KMS-11 (cell line): ENCODE data around the gene CRK.
"Not testable (repeated sequence)": the region's sequence is repeated elsewhere in the genome, so short reads cannot be mapped to it uniquely, and the experiment has no call there.

ENCODE experiments used
- H2AFZ ChIP-seq: fragments of 200-600 bp; sonication (generic); 2 replicates; pipeline ENCODE4 v1.6.1; 2016; ENCODE audit warnings: antibody characterized with exemption, mixed run types, low read depth
- H3K27ac ChIP-seq: fragments of 200-600 bp; sonication (generic); 2 replicates; pipeline ENCODE4 v1.6.1; 2016; ENCODE audit warnings: mild to moderate bottlenecking, mixed run types
- H3K27me3 ChIP-seq: fragments of 200-600 bp; sonication (generic); 2 replicates; pipeline ENCODE4 v1.6.1; 2017; ENCODE audit warnings: mild to moderate bottlenecking, low read depth, mixed run types, moderate library complexity; ENCODE audit not compliant: insufficient read depth
- H3K36me3 ChIP-seq: fragments of 200-600 bp; sonication (generic); 2 replicates; pipeline ENCODE4 v1.6.1; 2017; ENCODE audit warnings: mild to moderate bottlenecking, mixed run types; ENCODE audit not compliant: insufficient read depth
- H3K4me1 ChIP-seq: fragments of 200-600 bp; sonication (generic); 2 replicates; pipeline ENCODE4 v1.6.1; 2016; ENCODE audit warnings: mild to moderate bottlenecking, low read depth, mixed run types; ENCODE audit not compliant: poor library complexity, severe bottlenecking
- H3K4me2 ChIP-seq: fragments of 200-600 bp; sonication (generic); 2 replicates; pipeline ENCODE4 v1.7.0; 2016; ENCODE audit warnings: mild to moderate bottlenecking, mixed run types
- H3K4me3 ChIP-seq: fragments of 200-600 bp; sonication (generic); IDR thresholded peaks from 2 replicates; pipeline ENCODE4 v1.6.1; 2017; ENCODE audit warnings: low read depth, low read length, mixed read lengths; ENCODE audit not compliant: insufficient read depth
- H3K79me2 ChIP-seq: fragments of 200-600 bp; sonication (generic); 2 replicates; pipeline ENCODE4 v1.6.1; 2016; ENCODE audit warnings: low read depth, mixed run types; ENCODE audit not compliant: insufficient read depth
- H3K9ac ChIP-seq: fragments of 200-600 bp; sonication (generic); 2 replicates; pipeline ENCODE4 v1.6.1; 2016; ENCODE audit warnings: mild to moderate bottlenecking, mixed run types
- H4K20me1 ChIP-seq: fragments of 200-600 bp; sonication (generic); 2 replicates; pipeline ENCODE4 v1.6.1; 2016; ENCODE audit warnings: mild to moderate bottlenecking, mixed run types; ENCODE audit not compliant: insufficient read depth
- TF ChIP-seq, protein P1 (sequence below): fragments of 200-600 bp; sonication (generic); conservative IDR thresholded peaks from 2 replicates; pipeline ENCODE4 v1.6.1; 2017; ENCODE audit warnings: low read depth, mild to moderate bottlenecking, antibody characterized with exemption, low read length, moderate library complexity, mixed read lengths

Gene CRK

GRCh38 chr17:1421470-1421869 lies 34.6 kb downstream of the CRK start:
- no peak overlapping the region for H3K4me3 ChIP-seq
- H4K20me1 ChIP-seq, result no peaks in the 10 kb centered on the region
- H3K4me1 ChIP-seq, result no peaks in the 10 kb centered on the region
- H3K36me3 ChIP-seq, result peaks cover 3% of the 10 kb centered on the region; the same call in 1 of the 2 replicates
- H3K4me2 ChIP-seq, result no peak overlapping the region
- no peaks in the 10 kb centered on the region for H3K27me3 ChIP-seq
- H3K9ac ChIP-seq, result no peak overlapping the region
- no peak overlapping the region for H3K27ac ChIP-seq
- no peak overlapping the region for H2AFZ ChIP-seq
- TF ChIP-seq, protein P1, sequence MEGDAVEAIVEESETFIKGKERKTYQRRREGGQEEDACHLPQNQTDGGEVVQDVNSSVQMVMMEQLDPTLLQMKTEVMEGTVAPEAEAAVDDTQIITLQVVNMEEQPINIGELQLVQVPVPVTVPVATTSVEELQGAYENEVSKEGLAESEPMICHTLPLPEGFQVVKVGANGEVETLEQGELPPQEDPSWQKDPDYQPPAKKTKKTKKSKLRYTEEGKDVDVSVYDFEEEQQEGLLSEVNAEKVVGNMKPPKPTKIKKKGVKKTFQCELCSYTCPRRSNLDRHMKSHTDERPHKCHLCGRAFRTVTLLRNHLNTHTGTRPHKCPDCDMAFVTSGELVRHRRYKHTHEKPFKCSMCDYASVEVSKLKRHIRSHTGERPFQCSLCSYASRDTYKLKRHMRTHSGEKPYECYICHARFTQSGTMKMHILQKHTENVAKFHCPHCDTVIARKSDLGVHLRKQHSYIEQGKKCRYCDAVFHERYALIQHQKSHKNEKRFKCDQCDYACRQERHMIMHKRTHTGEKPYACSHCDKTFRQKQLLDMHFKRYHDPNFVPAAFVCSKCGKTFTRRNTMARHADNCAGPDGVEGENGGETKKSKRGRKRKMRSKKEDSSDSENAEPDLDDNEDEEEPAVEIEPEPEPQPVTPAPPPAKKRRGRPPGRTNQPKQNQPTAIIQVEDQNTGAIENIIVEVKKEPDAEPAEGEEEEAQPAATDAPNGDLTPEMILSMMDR, result no peak
- H3K79me2 ChIP-seq, result no peaks in the 10 kb centered on the region; the same call in 1 of the 2 replicates

DNA sequence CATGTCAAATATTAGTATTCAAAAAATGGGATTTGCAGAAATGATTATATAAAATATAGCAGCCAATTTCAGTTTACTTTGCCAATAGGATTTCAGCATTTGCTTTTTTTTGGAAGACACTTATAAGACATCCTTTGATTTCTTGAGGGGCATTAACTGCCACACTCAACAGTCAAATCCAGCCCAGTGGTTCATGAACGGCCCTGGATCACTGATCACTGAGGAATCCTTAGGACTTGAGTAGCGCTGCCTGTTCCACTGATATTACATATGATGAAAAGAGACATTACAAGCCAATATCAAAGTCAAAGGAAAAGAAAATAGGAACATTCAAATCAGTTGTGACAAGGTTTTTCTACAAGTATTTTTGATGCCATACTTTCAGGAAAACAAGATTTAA lies 35.1 kb downstream of the CRK start:
- no peaks in the 10 kb centered on the region for H3K27me3 ChIP-seq
- H3K79me2 ChIP-seq, result no peaks in the 10 kb centered on the region; the same call in 1 of the 2 replicates
- H4K20me1 ChIP-seq, result no peaks in the 10 kb centered on the region
- no peak overlapping the region for H3K4me3 ChIP-seq
- peaks cover 3% of the 10 kb centered on the region; the same call in 1 of the 2 replicates for H3K36me3 ChIP-seq
- no peak overlapping the region for H3K4me2 ChIP-seq
- no peak overlapping the region for H2AFZ ChIP-seq
- H3K4me1 ChIP-seq, result no peaks in the 10 kb centered on the region
- no peak overlapping the region for H3K27ac ChIP-seq
- no peak overlapping the region for H3K9ac ChIP-seq
- TF ChIP-seq, protein P1, result no peak

DNA sequence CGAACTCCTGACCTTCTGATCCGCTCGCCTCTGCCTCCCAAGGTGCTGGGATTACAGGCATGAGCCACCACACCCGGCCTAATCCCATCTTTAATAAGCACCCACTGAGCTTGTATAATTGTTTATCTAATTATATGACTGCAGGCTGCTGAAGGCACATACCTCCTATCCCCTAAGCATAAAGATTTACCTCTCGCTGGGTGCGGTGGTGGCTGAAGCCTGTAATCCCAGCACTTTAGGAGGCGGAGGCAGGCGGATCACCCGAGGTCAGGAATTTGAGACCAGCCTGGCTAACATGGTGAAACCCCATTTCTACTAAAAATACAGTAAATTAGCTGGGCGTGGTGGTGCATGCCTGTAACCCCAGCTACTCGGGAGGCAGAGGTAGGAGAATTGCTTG lies 35.9 kb downstream of the CRK start:
- Histone ChIP-seq H3K4me3 (no peak overlapping the region), H3K27ac (no peak overlapping the region), H3K9ac (no peak overlapping the region)

GRCh38 chr17:1418476-1418875 lies 37.6 kb downstream of the CRK start:
- not testable (repeated sequence) for H3K27ac ChIP-seq, H3K9ac ChIP-seq, H4K20me1 ChIP-seq, H3K4me2 ChIP-seq, H3K79me2 ChIP-seq, H2AFZ ChIP-seq, H3K36me3 ChIP-seq, H3K27me3 ChIP-seq, H3K4me3 ChIP-seq
- peaks cover 15% of the 10 kb centered on the region for H3K4me1 ChIP-seq

More for the DNA sequence above, 35.9 kb downstream of the CRK start:
- Histone ChIP-seq H3K4me2 (no peak overlapping the region), H3K36me3 (peaks cover 3% of the 10 kb centered on the region; the same call in 1 of the 2 replicates), H3K27me3 (no peaks in the 10 kb centered on the region), H4K20me1 (no peaks in the 10 kb centered on the region), H2AFZ (no peak overlapping the region), H3K79me2 (no peaks in the 10 kb centered on the region), H3K4me1 (no peaks in the 10 kb centered on the region)
- TF ChIP-seq, protein P1, result no peak

GRCh38 chr17:1416414-1416813 lies 39.6 kb downstream of the CRK start:
- Histone ChIP-seq H3K4me2 (no peak overlapping the region), H3K36me3 (peaks cover 3% of the 10 kb centered on the region; the same call in 1 of the 2 replicates), H3K27me3 (no peaks in the 10 kb centered on the region), H3K79me2 (no peaks in the 10 kb centered on the region), H2AFZ (no peak overlapping the region), H3K4me3 (no peak overlapping the region), H4K20me1 (no peaks in the 10 kb centered on the region), H3K27ac (no peak overlapping the region), H3K9ac (no peak overlapping the region), H3K4me1 (peaks cover 30% of the 10 kb centered on the region)
- TF ChIP-seq, protein P1, result no peak
